ENCODE results near the gene ZCWPW2. TPM values are rescaled to one million over a fixed set of nuclear protein-coding genes. Genes with fewer than 3 reads are reported as not detected.

ZCWPW2 gene
- total RNA-seq, 1 donor from 2014 or later: 0.12 TPM

DNA sequence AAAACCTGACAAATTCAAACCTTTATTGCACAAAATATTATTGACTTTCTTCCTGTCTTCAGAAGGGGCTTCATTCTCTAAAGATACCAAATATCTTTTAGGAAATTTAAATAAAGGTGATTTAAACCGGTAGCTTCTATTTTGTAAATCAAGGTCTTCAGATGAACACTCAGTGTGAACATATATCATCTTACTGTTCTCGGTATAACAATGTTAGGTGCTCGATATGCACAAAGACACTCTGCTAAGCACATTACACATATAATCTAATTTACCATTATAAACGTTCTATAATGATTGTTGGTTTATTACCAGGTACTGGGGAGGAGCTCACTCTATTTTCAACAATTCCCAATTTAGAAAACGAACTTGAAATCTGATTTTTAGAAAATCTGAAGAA, 225.5 kb downstream of the ZCWPW2 start:
- intact Hi-C loops (cut with micrococcal nuclease): no loop called here

DNA sequence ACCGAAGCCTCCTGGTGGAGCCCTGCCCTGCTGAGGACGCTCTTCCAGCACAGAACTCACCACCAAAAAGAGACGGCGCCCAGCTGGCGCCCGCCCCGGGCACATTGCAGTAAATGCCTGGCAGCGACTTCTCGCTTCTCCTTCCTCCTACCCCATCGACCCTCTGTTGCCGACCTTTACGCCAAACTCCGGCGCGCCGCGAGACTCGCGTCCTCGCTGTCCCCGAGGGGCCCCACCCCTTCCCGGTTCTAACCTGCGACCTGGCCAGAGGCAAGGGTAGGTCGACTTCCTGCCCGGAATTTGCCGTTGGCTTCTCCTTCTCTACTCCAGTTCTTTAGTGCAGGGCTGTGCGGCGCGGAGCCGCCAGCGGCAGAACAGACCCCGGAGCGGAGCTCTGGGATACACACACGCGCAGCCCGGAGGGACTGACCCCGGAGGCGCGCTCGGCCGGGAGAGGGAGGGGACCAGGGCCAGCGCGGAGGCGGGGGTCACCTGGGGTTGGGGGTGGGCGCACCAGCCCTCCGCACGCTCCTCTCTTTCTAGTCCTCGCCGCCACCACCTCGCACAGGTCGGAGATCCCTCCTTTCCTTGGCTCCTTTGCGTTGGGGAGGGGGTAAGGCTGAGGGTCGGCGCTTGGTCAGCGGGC, 226.7 kb downstream of the ZCWPW2 start:
- intact Hi-C loops (cut with micrococcal nuclease): loop anchor here (5.0 kb wide), 1 partner anchor 863 kb away; no protein-coding TSS in a partner anchor

Other genes with a start within 250 kb of the ZCWPW2 start
- gene CMC1, start 107.1 kb upstream of the ZCWPW2 start, total RNA-seq: 19.0 and 19.1 TPM in 2 replicates
- gene AZI2, start 103 bp downstream of the ZCWPW2 start, total RNA-seq: 51.9 and 59.3 TPM in 2 replicates

All from T-helper 1 cell treated with Interleukin-12 subunit alpha and Interleukin-12 subunit beta and Interleukin-4 antibody, amounts not matched to agents 30 ng/mL and 1 ng/mL, for 36 hours (primary cell).